ENCODE measurements around the gene PALM3.

Gene PALM3

DNA sequence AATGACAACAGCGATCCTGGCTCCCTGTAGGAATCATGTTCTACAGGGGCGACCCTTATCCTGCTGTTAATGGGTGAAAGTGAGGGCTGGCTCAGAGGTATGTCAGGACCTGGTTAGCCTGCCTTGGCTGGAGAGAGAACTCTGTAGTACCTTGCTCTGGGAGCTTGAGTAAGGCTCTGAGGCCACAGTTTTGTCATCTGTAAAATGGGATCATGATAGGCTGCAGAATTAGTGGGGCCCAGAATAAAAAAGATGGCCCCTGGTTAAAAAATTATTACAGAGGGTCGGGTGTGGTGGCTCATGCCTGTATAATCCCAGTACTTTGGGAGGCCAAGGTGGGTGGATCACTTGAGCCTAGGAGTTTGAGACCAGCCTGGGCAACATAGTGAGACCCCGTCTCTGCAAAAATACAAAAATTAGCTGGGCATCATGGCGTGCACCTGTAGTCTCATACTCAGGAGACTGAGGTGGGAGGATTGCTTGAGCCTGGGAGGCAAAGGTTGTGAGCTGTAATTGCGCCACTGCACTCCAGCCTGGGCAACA lies 39.2 kb upstream of the PALM3 start:
- Histone ChIP-seq H3K27me3 (ENCODE audit: low read length) (no peaks in the 10 kb centered on the region), H3K27ac (ENCODE audit: low read depth, low read length) (no peak overlapping the region), H3K9me3 (ENCODE audit: insufficient read depth, low read length) (no peaks in the 10 kb centered on the region), H3K36me3 (ENCODE audit: low read length) (peaks cover 2% of the 10 kb centered on the region; the same call in 1 of the 2 replicates), H3K9ac (ENCODE audit: low read length) (no peak overlapping the region), H4K20me1 (ENCODE audit: low read depth, low read length) (no peaks in the 10 kb centered on the region), H3K79me2 (ENCODE audit: insufficient read depth, low read length) (no peaks in the 10 kb centered on the region), H3K4me2 (ENCODE audit: low read depth, low read length, poor library complexity, severe bottlenecking) (no peak overlapping the region), H3F3A (ENCODE audit: insufficient read depth) (peaks cover 3% of the 10 kb centered on the region; the same call in 1 of the 2 replicates), H3K4me3 (ENCODE audit: insufficient read depth, low read length, poor library complexity, severe bottlenecking) (no peak overlapping the region), H2AFZ (ENCODE audit: low read depth, low read length, severe bottlenecking) (no peak overlapping the region), H3K9me2 (replicated peaks; ENCODE audit: insufficient read depth, low read length) (no peaks in the 10 kb centered on the region)
- TF ChIP-seq EZH2phosphoT487 (conservative IDR thresholded peaks at IDR 0.05; ENCODE audit: low read length), result no peak
- TF ChIP-seq, protein P1, sequence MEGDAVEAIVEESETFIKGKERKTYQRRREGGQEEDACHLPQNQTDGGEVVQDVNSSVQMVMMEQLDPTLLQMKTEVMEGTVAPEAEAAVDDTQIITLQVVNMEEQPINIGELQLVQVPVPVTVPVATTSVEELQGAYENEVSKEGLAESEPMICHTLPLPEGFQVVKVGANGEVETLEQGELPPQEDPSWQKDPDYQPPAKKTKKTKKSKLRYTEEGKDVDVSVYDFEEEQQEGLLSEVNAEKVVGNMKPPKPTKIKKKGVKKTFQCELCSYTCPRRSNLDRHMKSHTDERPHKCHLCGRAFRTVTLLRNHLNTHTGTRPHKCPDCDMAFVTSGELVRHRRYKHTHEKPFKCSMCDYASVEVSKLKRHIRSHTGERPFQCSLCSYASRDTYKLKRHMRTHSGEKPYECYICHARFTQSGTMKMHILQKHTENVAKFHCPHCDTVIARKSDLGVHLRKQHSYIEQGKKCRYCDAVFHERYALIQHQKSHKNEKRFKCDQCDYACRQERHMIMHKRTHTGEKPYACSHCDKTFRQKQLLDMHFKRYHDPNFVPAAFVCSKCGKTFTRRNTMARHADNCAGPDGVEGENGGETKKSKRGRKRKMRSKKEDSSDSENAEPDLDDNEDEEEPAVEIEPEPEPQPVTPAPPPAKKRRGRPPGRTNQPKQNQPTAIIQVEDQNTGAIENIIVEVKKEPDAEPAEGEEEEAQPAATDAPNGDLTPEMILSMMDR (IDR thresholded peaks at IDR 0.05; ENCODE audit: insufficient read depth, low read length, poor library complexity, severe bottlenecking), result no peak

DNA sequence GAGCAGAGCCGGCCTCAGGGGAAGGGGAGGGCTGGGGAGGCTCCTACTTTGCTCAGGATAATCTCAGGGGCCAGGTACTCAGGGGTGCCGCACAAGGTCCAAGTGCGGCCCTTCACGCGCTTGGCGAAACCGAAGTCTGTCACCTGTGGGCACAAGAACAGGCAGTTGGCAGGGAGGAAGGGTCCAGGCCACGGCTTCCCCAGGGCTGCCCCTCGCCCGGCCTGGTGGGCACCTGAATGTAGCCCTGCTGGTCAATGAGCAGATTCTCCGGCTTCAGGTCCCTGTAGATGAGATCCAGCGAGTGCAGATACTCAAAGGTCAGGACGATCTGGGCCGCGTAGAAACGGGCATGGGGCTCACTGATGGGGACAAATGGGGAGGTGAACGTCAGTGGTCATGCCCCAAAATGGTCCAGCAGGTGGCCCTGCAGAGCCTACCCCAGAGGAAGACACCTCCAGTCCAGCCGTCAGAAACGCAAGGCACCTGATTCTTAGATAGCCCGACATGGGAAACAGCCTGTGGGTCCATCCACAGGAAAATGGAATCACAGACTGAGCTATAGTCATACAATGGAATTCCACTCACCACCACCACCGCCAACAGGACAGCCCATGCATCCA lies 35.8 kb upstream of the PALM3 start:
- Histone ChIP-seq H3K4me2 (ENCODE audit: low read depth, low read length, poor library complexity, severe bottlenecking) (no peak overlapping the region), H3K36me3 (ENCODE audit: low read length) (no peaks in the 10 kb centered on the region), H3K79me2 (ENCODE audit: insufficient read depth, low read length) (no peaks in the 10 kb centered on the region), H3K27me3 (ENCODE audit: low read length) (no peaks in the 10 kb centered on the region), H3K9me2 (replicated peaks; ENCODE audit: insufficient read depth, low read length) (no peaks in the 10 kb centered on the region), H3K9me3 (ENCODE audit: insufficient read depth, low read length) (no peaks in the 10 kb centered on the region), H3K27ac (ENCODE audit: low read depth, low read length) (no peak overlapping the region), H3K4me3 (ENCODE audit: insufficient read depth, low read length, poor library complexity, severe bottlenecking) (no peak overlapping the region), H3F3A (ENCODE audit: insufficient read depth) (peaks cover 8% of the 10 kb centered on the region; the same call in 1 of the 2 replicates), H3K9ac (ENCODE audit: low read length) (no peak overlapping the region), H2AFZ (ENCODE audit: low read depth, low read length, severe bottlenecking) (no peak overlapping the region), H4K20me1 (ENCODE audit: low read depth, low read length) (no peaks in the 10 kb centered on the region)
- TF ChIP-seq, protein P1 (IDR thresholded peaks at IDR 0.05; ENCODE audit: insufficient read depth, low read length, poor library complexity, severe bottlenecking), result no peak
- no peak for TF ChIP-seq EZH2phosphoT487 (conservative IDR thresholded peaks at IDR 0.05; ENCODE audit: low read length)

DNA sequence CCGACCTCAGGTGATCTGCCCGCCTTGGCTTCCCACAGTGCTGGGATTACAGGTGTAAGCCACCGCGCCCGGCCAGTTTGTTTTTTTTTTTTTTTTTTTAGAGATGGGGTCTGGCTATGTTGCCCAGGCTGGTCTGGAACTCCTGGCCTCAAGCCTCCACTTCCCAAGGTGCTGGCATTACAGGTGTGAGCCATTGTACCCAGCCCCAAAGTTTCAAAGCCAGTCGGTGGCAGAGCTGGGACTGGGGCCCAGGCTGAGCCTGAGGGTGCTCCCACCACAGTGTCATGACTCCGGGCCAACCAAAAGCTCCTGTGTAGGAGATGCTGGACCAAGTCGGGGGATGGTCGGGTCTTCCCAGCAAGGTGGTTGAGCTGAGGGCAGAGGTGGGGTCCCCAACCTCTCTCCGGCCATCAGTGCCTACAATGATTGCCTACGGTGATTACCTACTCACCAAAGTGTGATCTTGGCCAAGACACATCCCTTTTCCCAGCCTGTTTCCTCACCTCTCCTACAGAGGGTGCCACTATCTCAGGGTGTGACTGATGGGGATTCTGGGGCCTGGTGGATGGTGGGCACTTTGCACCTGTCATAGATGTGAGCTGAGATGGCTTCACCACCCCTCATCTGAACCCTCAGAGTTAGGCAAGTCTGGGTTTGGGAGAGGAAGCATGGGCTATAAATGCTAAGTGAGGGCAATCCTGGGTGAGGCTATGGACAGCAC lies 34.6 kb upstream of the PALM3 start:
- H2AFZ ChIP-seq (ENCODE audit: low read depth, low read length, severe bottlenecking), result no peak overlapping the region
- H3K9ac ChIP-seq (ENCODE audit: low read length), result no peak overlapping the region
- H3K27me3 ChIP-seq (ENCODE audit: low read length), result no peaks in the 10 kb centered on the region
- no peaks in the 10 kb centered on the region for H3K36me3 ChIP-seq (ENCODE audit: low read length)
- H3K4me3 ChIP-seq (ENCODE audit: insufficient read depth, low read length, poor library complexity, severe bottlenecking), result no peak overlapping the region
- no peak for TF ChIP-seq EZH2phosphoT487 (conservative IDR thresholded peaks at IDR 0.05; ENCODE audit: low read length)
- TF ChIP-seq, protein P1 (IDR thresholded peaks at IDR 0.05; ENCODE audit: insufficient read depth, low read length, poor library complexity, severe bottlenecking), result no peak
- no peaks in the 10 kb centered on the region for H3K9me3 ChIP-seq (ENCODE audit: insufficient read depth, low read length)
- H3K9me2 ChIP-seq (replicated peaks; ENCODE audit: insufficient read depth, low read length), result no peaks in the 10 kb centered on the region
- no peak overlapping the region for H3K4me2 ChIP-seq (ENCODE audit: low read depth, low read length, poor library complexity, severe bottlenecking)
- H3K79me2 ChIP-seq (ENCODE audit: insufficient read depth, low read length), result no peaks in the 10 kb centered on the region
- no peaks in the 10 kb centered on the region for H4K20me1 ChIP-seq (ENCODE audit: low read depth, low read length)
- no peak overlapping the region for H3K27ac ChIP-seq (ENCODE audit: low read depth, low read length)
- H3F3A ChIP-seq (ENCODE audit: insufficient read depth), result peaks cover 8% of the 10 kb centered on the region; the same call in 1 of the 2 replicates
